HepG2 (cell line): ENCODE data around the gene CYP27B1. TPM values are rescaled to one million over a fixed set of nuclear protein-coding genes. Genes with fewer than 3 reads are reported as not detected.

Experiments used
- ATAD3A ChIP-seq: sonication (generic); formaldehyde crosslinking; IDR thresholded peaks from 2 replicates; pipeline ENCODE4 v1.4.0; 2020; ENCODE audit warnings: missing genetic modification reagents
- E2F1 ChIP-seq: sonication (generic); formaldehyde crosslinking; IDR thresholded peaks from 2 replicates; pipeline ENCODE4 v1.5.0; 2020; ENCODE audit warnings: missing genetic modification reagents
- KAT2B ChIP-seq: fragments of 150-350 bp; IDR thresholded peaks from 2 replicates; pipeline ENCODE4 v1.6.1; 2014; ENCODE audit warnings: low read depth, low read length, borderline replicate concordance
- KLF6 ChIP-seq: IDR thresholded peaks from 2 replicates; pipeline ENCODE4 v1.8.0; 2016; ENCODE audit warnings: missing biosample characterization, missing genetic modification reagents
- MED13 ChIP-seq: sonication (generic); formaldehyde crosslinking; IDR thresholded peaks from 2 replicates; pipeline ENCODE4 v1.5.0; 2020; ENCODE audit warnings: missing genetic modification reagents
- MYC ChIP-seq: sonication (generic); formaldehyde crosslinking; IDR thresholded peaks from 2 replicates; pipeline ENCODE4 v1.9.0; 2021; ENCODE audit warnings: missing genetic modification reagents, borderline replicate concordance
- TIGD3 ChIP-seq: sonication (generic); formaldehyde crosslinking; IDR thresholded peaks from 2 replicates; pipeline ENCODE4 v1.5.1; 2020; ENCODE audit warnings: mild to moderate bottlenecking, missing genetic modification reagents, borderline replicate concordance
- TOPORS ChIP-seq: sonication (generic); formaldehyde crosslinking; IDR thresholded peaks from 2 replicates; pipeline ENCODE4 v1.8.0; 2023; ENCODE audit warnings: mild to moderate bottlenecking, missing genetic modification reagents
- ZBTB42 ChIP-seq: sonication (generic); formaldehyde crosslinking; IDR thresholded peaks from 2 replicates; pipeline ENCODE4 v1.5.0; 2020; ENCODE audit warnings: mild to moderate bottlenecking, missing genetic modification reagents
- ZFP41 ChIP-seq: sonication (generic); formaldehyde crosslinking; IDR thresholded peaks from 2 replicates; pipeline ENCODE4 v1.4.0; 2020; ENCODE audit warnings: mild to moderate bottlenecking, missing genetic modification reagents, borderline replicate concordance
- ZNF326 ChIP-seq: sonication (generic); formaldehyde crosslinking; IDR thresholded peaks from 2 replicates; pipeline ENCODE4 v1.4.0; 2020; ENCODE audit warnings: missing genetic modification reagents, borderline replicate concordance
- ZNF543 ChIP-seq: sonication (generic); formaldehyde crosslinking; IDR thresholded peaks from 2 replicates; pipeline ENCODE4 v1.4.0; 2020; ENCODE audit warnings: mild to moderate bottlenecking, missing genetic modification reagents
- ZNF703 ChIP-seq: sonication (generic); formaldehyde crosslinking; IDR thresholded peaks from 2 replicates; pipeline ENCODE4 v1.5.1; 2020; ENCODE audit warnings: missing genetic modification reagents, mild to moderate bottlenecking, moderate library complexity, borderline replicate concordance
- ZNF740 ChIP-seq: sonication (generic); formaldehyde crosslinking; IDR thresholded peaks from 2 replicates; pipeline ENCODE4 v1.4.0; 2020; ENCODE audit warnings: missing genetic modification reagents
- ZSCAN5A ChIP-seq: sonication (generic); formaldehyde crosslinking; IDR thresholded peaks from 2 replicates; pipeline ENCODE4 v1.8.0; 2022; ENCODE audit warnings: mild to moderate bottlenecking, missing genetic modification reagents, borderline replicate concordance
- polyA plus RNA-seq, 8 experiments: library from polyadenylated mRNA; depleted of rRNA in 3 of 8; stranded (reverse) in 7 of 8; unstranded in 1 of 8; fragments of >200 nt; fragmentation: Illumina TruSeq in 4 of 8; extraction: Trizol in 4 of 8; gene quantifications; 2 replicates each; pipeline versions ENCODE4 v1.2.1 to v1.2.3, GENCODE V29; 2011 to 2016; ENCODE audit warnings: low read depth in 4 of 8, missing spikeins in 1 of 8, mixed read lengths in 1 of 8; ENCODE audit not compliant: insufficient read depth in 1 of 8
- total RNA-seq, 5 experiments: library from RNA; depleted of rRNA; stranded (reverse); fragments of >200 nt; fragmentation: Illumina TruSeq; extraction: Trizol; gene quantifications; 2 replicates each; pipeline ENCODE4 v1.2.3, GENCODE V29; 2016; ENCODE audit warnings: low read depth in 1 of 5

CYP27B1 gene
- total and polyA plus RNA-seq, 2 of the 13 experiments (the other 11 are each of a cell fraction or from before 2014, with no cell fraction given): 2.3 to 3.0 TPM

GRCh38 chr12:57772429-57773322 is 5.8 kb upstream of the CYP27B1 start, which contains the start of gene EEF1AKMT3 (continued):
- 0 out of 2 replicates have a peak, but pooled peaks have one; percentile 15 for TF ChIP-seq E2F1
- TF ChIP-seq MED13 (CRISPR knock-in tag): peak; percentile 34; the same call in 1 of the 2 replicates
- TF ChIP-seq MYC (CRISPR knock-in tag): peak; percentile 30; the same call in 1 of the 2 replicates
- TF ChIP-seq TOPORS (CRISPR knock-in tag): no peak
- TF ChIP-seq ATAD3A (CRISPR knock-in tag): no peak
- no peak for TF ChIP-seq KLF6 (CRISPR knock-in tag)
- no peak for TF ChIP-seq ZNF326 (CRISPR knock-in tag)
- TF ChIP-seq ZSCAN5A (CRISPR knock-in tag): no peak
- no peak for TF ChIP-seq ZFP41
- TF ChIP-seq ZNF703: no peak
- TF ChIP-seq ZNF740 (CRISPR knock-in tag): no peak
- no peak for TF ChIP-seq ZNF543 (CRISPR knock-in tag)
- TF ChIP-seq TIGD3 (CRISPR knock-in tag): no peak
- no peak for TF ChIP-seq KAT2B
- TF ChIP-seq ZBTB42 (CRISPR knock-in tag): 0 out of 2 replicates have a peak, but pooled peaks have one; percentile 15
